Measurements from ENCODE around the gene TECTA.

- TF ChIP-seq POLR2A (IDR thresholded peaks at IDR 0.05) (no peak), CTCF (IDR thresholded peaks at IDR 0.05) (no peak)
These were observed 87.7 kb downstream of the TECTA start for GRCh38 chr11:121188776-121189175.
